HG03457 (cell line): ENCODE measurements around the gene WFS1.

ENCODE experiments used
- ATAC-seq: cut with Tn5 transposase; IDR thresholded peaks from one replicate; pipeline ENCODE4 v1.9.1; 2021; ENCODE audit warnings: moderate number of reproducible peaks; ENCODE audit not compliant: unreplicated experiment

WFS1 gene

DNA sequence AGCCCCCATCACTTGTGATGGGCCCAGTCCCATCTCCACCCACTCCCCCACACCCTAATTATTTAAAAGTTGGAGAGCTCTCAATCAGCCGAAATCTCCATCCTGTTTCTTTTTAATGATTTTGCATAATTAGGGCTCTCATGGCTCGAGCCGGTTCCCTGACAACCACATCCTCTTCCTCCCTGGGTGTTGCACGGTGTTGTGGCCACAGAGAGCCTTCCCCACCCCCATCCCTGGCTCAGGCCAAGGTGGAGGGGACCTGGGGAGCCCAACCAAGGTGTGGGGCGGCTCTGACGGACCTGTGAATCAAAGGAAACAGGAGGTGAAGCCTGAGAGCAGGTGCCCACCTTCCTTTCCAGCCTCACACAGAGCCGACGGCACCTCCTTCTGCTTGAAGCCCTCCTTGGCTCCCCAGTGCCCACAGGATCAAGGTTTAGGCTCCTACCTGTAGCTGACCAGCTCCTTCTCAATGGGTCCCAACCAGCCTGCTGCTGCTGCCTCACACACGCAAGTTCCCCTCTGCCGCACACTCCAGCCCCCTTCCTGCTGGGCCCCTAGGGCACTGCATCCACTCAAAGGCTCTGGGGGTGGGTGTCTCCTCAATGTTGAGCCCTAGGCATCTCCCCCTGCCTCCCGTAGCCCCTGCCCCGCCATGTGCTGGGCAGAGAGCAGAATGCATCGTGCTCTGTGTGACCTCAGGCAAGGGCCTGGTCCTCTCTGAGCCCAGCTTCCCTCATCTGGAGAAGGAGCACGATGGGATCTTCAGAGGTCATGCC, 68.7 kb downstream of the WFS1 start:
- ATAC-seq: no peak

DNA sequence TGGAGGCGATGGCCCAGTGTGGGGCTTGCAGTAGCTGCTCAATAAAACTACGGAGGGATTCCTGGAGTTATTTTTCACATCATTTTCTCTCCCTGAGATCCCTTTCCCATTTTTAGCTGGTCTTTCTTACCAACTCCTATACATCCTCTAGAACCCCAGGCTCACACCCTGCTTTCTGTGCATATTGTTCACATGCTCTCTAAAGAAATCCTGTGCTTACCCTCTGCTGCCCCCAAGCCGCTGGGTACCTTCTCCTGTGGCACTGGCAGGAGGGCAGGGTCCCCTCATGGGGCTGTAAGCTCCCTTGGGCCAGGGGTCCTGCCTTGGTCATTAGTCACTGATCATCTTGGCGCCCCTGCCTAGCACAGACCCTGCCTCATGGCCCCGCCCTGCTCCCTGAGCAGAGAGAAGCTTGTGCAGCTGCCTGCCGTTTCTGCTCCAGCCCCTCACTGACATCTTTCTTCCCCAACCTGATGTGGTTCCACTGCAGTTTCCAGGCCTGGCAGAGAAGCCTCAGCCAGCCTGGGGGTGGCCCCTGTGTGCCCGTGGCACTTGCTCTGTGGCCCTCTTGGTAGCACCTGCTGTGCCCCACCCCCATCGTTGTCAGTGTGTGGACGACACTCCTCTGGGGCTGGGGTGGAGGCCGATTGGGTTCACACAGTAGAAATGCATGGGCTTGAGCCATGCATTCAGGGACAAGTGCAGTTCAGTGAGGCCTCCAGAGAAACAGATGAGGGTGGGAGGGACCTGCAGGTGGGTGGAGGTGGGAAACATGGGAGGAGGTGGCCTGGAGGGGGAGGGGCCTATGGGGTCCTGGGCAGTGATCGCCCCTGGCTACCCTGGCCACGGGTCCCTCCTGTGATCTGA, 69.5 kb downstream of the WFS1 start:
- no peak for ATAC-seq

DNA sequence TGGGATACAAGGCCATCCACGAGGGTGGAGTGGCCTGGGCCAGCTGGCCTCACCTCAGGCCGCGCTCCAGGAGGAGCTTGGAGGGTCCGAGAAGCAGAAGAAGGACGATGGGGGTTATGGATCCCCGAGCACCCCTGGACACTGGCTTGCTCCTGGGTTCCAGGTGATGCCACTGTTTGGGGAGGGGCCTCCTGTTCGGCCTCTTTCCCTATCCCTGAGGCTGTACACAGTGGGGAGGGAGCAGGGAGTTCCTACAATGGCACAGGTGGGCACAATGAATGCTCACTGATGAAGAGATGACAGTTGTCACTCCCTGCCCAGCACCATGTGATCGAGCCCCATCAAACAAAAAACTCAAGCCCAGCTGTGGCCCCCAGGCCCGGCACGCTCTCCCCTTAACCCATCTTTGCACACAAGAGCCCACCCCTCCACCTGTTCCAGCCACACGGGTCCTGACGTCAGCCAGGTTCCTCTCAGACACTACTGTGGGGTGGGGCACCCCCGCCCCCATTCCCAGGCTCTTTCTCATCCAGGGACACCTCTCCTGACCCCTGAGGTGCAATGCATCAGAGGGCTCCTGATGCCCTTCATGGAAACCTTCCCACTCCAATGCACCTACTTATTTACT, 70.3 kb downstream of the WFS1 start:
- ATAC-seq: no peak

DNA sequence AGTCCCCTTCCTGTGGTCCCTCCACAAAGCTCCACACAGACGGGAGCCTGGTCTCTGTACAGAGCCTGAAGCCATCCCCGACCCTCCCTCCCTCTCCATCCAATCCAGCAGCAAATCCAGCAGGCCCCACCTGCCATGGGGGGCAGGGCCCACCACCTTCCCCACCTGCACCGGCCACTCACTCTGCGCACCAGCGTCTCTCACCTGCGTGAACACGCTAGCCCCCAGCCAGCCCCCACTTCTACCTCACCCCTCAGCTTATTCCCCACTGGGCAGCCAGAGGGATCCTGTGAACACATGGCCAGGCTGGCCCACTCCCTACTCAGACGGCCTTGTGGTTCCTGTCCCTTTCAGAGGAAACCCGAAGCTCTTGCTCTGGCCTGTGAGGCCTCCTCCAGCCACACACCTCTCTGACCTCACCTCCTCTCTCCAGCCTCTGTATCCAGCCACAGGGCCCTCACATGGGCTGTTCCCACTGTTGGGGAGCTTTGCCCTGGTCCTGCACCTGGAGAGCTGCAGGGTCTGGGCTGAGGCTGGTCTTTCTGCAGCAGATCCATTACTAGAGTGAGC, 70.9 kb downstream of the WFS1 start:
- no peak for ATAC-seq

DNA sequence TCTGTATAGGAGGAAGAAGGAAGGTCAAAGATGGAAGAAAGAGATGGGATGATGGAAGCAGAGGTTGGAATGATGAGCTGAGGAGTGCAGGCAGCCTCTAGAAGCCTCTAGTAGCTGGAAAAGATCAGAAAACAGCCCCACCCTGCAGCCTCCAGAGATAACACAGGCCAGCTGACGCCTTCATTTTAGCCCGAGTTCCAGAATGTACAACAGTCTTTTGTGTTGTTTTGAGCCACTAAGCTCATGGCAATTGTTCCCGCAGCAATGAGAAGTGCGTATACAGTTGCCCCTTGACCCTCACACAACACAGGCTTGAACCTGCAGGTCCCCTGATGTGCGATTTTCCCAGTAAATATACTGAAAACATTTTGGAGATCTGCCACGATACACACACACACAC, 72.0 kb downstream of the WFS1 start:
- ATAC-seq: no peak

DNA sequence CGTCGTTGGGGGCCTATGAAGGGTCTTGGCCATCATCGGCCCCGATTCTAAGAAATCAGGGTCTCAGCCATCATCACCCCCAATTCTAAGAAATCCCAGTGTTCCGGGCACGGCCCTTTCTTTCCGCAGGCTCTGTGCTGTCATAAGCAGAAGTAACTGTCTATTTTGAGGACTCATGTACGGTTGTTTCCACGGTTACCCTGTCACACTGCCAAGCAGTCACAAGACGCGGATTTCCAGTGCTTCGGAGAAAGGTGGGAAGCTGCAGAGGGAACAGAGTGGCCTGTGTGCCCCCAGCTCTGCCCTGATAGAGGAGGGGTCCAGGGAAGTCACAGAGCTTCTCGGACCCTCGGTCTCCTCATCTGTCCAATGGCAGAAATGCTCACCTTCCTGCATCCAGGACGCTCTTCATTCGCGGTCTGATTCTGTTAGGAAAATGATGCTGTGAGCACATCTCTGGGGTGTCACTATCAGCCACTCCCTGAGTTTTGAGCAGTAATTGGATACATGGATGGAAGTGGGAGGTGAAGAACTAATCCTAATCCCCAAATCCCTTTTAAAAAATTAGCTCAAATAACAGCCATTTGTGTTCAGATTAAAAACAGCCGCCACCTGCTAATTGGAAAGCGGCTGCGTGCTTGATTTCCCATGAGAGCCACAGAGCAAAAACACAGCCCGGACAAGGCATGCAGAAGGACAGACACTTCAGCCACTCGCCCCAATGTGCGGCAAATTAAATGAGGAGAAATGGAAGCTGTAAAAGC, 73.1 kb downstream of the WFS1 start:
- ATAC-seq: no peak

DNA sequence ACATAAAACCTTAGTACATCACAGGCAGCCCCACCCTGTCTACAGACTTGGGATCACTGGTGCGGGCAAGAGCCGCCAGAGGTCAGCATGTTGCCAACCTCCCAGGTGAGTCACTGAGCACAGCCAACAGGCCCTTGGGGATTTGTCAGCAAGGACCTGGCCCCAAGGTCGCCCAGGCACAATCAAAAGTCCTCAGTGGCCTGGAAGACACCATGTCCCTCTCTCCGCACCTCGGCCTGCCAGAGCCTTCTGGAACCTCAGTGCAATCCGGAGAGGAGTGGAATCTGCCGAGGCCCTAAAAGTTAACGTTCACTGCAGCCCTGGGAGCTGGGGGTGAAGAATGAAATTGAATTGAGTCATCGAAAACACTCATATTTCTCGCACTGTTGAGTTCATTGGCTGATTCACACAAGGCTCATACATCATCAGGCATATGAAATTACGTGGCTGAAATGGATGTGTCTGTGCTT, 74.3 kb downstream of the WFS1 start:
- no peak for ATAC-seq

DNA sequence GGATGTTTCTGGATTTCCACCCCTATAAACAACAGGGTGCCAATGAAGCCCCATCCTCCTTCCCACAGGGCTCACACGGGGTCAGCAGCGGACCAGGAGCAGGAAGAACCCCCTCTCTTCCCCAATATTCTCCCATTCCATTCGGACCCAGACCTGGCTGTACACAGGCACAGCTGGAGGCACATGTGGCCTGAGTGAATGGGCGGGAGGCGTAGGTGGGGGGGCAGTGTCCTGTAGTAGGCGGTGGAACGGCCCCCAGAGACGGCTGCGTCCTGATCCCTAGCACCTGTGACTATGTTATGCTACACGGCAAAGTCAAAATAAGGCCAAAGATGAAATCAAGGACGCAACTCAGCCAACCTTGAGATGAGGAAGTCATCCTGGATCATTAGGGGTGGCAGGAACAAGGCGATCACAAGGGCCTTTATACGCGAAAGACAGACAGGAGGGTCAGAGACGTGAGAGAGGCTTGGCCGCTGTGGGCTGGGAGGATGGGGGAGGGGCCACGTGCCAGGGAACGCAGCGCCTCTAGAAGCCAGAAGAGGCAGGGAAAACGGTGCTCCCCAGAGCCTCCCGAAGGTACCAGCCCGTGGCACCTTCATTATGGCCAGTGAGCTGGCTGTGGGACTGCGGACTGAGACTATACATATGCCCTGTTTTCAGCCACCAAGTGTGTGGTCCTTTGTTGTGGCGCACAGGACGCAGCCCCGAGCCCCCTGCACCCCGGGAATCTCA, 75.6 kb downstream of the WFS1 start:
- no peak for ATAC-seq

DNA sequence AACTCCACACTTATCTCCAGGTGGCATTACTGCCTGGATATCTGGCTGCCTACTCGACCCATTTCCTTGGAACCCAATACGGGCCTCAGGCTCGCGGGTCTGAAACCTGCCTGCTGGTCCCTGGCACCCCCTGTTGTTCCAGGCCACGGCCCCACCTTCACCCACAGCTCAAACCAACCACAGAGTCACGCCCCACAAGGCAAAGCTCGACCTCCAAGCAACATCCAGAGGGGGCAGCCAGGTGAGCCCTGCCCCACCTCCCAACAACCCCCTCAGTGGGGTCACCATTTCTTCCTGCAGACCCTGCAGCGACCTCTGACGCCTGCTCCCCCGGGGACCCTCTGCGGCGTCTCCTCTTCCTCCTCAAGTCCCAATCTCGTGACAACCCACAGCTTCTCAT, 76.2 kb downstream of the WFS1 start:
- ATAC-seq: no peak

DNA sequence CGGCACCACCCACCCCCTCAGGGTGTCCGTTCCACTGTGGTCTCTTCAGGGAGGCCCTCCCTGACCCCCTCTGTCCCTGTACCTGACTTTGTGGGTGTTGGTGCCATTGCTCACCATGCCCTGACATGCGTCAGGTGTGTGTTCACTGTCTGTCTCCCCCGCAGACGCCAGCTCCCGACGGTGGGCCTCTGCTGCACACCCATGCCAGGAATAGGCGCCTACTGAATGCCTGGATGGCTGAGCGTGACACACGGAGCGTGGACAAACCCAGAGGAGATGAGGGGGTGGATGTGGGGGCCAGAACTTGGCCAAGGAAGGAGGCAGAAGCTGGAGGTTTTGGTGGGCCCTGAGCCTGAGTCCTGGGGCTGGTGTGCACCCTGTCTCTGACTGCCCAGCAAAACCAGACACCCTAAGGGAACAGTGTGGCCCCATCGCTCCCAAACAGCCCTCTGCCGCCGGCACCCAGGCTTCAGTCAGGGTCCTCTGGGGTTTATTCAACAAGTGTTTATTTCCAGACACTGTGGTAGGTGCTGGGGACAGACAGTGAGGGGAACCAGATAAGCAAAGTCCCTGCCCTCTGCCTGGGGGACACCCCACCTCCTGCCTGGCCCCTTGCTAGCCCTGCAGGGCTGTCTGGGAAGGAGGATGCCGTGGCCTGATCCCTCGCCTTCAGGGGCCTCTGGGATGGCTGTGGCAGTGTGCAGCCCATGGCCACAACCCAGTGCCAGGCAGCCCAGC, 76.9 kb downstream of the WFS1 start:
- ATAC-seq: no peak

DNA sequence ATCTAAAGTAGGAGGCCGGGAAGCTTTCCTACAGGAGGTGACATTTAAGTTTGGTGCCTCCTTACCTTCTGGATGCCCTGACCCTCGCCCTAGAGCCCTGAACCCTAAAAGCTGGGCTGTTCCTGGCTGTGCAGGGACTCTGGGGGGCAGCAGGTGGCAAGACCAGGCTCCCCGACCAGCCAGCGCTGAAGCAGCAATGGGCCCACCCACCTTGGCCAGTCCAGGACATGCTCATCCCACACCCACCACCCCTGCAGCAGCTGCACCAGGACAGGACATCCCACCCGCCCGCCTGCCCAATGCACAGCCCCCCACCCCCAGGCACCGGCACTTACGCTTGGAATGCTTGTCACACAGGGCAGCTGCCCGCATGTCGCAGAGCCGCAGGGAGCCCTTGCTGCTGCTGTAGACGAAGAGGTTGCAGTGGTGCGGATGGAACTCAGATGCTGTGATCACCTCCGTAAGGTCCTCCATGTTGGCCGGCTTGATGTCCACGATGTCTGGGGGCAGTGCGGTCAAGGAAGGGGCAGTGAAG, 77.9 kb downstream of the WFS1 start:
- ATAC-seq: no peak

DNA sequence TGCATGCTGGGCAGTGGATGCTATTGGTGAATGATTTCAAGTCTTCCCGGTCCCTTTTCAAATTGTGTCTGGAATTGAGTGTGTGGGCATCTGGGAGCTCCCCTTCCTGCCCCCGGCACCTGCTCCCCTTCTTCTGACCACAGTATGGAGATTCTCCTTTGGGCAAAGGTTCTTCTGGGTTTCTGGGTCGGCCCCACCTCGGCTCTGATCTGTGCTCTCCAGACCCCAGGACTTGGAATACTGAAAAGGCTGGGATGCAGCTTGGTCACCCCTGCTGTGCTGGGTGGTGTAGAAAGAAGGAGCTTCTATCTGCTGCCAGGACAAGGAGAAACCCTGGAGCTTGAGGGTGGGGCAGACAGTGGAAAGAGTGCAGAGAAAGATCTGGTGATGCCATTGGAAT, 78.8 kb downstream of the WFS1 start:
- no peak for ATAC-seq

DNA sequence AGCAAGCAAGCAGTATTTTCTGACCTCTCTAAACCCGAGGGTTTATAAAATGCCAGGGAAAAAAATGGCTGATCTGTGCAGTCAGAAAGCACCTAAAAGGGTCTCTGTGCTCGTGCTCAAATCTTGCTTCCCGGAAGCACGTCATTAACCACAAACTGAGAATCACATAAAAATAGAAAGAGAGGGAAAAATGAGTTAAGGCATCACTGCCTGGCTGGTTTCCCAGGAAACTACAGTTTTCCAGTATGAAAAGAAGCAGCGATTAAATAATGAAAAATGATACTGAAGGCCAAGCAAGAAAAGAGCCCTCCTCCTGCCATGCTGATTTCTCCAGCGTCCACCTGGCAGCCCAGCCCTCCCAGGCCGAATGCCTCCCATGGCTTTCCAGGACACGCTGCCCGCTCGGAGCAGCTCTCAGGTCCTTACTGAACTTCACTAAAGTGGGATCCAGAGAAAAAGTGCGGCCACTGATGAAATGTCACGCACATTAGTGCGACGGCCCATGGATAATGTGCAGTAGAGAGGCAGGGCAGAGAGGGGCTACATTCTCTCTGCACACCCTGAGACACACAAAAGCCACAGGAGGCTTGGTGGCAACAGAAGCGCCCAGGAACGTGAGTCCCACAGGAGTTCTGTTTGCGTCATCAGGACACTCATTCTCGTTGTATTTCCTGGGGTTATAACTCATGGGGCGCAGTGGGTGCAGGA, 80.4 kb downstream of the WFS1 start:
- no peak for ATAC-seq

DNA sequence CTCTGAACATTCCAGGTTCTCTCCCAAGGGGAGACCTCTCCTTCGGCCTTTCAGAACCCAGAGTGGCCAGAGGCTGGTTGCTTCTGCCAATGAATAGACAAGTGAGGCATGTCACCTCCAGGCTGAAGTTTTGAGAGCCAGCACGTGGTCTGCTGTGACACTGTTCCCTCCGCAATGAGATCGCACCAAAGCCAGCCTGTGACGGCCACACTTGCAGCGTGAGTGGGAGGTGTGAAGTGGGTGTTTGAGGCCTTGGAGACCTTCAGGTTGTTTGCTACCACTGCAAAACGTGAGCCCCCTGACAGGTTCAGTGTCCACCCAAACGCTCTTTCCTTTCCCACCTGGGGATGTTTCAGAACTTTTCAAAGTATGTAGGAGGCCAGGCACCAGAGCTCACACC, 81.0 kb downstream of the WFS1 start:
- ATAC-seq: no peak

DNA sequence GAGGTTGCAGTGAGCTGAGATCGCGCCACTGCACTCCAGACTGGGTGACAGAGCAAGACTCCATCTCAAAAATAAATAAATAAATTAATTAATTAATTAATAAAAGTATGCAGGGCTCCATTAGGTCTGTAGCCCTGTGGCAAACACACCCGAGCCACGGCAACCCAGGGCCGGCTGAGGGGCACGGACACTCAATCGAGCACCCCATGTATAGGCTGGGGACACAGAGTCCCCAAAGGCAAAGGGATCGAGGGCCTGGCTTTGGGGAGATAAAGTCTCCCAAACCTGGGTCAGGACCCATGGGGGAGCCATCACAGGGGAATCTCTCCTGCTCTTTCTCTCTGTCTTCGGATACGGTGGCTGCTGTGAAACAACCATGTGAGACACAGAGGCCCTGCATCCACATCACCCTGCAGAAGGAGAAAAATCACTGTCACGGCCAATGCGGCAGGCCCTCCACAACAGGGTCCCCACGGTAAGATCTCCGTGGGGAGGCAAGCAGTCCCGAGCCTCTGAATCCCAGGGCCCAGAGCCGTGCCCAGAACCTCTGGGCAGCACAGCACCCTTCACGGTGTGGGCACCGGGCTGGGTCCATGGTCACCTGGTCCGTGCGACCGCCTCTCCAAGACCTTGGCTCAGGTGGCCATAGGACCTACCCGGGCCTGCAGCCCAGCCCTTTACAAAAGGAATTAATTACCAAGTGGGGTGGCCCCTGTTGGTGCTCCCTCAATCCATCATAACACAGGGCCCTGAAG, 81.8 kb downstream of the WFS1 start:
- no peak for ATAC-seq

DNA sequence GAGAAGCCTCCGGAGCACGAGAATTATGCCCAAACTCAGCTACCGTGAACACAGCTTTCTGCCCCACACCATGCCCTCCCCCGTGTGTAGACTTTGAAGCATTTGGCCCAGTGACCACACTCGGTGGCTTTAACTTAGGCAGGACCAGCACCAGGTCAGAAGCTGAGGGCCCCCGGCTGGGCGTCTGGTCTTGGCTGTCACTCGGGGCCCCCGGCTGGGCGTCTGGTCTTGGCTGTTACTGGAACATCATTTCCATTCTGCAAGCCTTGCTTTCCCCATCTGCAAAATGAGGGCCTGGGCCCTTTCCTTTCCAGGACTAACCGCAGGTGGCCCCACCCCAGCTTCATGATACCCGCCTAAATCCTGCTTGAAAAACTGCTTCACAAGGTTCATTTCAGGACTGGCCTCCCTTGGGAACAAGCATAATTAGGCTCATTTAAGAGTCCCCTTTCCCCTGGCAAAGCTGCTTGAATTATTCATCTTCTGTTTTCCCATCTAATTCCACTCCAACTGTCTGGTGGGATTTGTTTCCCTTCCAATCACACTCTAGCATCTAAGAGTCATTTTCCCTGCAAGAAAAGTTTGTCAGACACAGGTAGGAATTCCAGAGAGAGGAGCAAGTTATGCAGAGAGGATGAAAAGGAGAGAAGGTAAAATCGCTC, 82.5 kb downstream of the WFS1 start:
- ATAC-seq: no peak
